Right renal cortex interstitium (tissue), 3 donors: ENCODE measurements around the gene ZNF17. TPM values are rescaled to one million over a fixed set of nuclear protein-coding genes. Genes with fewer than 3 reads are reported as not detected.

Source experiments
- DNase-seq, 3 donors: peaks; one replicate each; pipeline ENCODE4 v3.0.0-alpha.2; 2013; ENCODE audit warnings: low read depth in 3 of 3, low spot score in 2 of 3
- polyA plus RNA-seq, 3 donors: library from polyadenylated mRNA; unstranded; fragments of 120-200 nt; gene quantifications; one replicate each; pipeline ENCODE4 v1.2.1, GENCODE V29; 2013; ENCODE audit not compliant: insufficient read length in 3 of 3

The ZNF17 gene
- polyA plus RNA-seq, 3 donors, result 11.9 to 13.2 (median 12.0) TPM

DNA sequence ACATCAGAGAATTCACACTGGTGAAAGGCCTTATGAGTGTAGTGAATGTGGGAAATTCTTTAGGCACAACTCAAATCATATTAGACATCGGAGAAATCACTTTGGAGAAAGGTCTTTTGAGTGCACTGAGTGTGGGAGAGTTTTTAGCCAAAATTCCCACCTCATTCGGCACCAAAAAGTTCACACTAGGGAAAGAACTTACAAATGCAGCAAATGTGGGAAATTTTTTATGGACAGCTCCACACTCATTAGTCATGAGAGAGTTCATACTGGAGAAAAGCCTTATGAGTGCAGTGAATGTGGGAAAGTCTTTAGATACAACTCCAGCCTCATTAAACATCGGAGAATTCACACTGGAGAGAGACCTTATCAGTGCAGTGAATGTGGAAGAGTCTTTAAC lies 10.1 kb downstream of the ZNF17 start:
- DNase-seq, result no peak

- DNase-seq, result no peak
These were observed 23.6 kb downstream of the ZNF17 start for GRCh38 chr19:57434386-57435061.

DNA sequence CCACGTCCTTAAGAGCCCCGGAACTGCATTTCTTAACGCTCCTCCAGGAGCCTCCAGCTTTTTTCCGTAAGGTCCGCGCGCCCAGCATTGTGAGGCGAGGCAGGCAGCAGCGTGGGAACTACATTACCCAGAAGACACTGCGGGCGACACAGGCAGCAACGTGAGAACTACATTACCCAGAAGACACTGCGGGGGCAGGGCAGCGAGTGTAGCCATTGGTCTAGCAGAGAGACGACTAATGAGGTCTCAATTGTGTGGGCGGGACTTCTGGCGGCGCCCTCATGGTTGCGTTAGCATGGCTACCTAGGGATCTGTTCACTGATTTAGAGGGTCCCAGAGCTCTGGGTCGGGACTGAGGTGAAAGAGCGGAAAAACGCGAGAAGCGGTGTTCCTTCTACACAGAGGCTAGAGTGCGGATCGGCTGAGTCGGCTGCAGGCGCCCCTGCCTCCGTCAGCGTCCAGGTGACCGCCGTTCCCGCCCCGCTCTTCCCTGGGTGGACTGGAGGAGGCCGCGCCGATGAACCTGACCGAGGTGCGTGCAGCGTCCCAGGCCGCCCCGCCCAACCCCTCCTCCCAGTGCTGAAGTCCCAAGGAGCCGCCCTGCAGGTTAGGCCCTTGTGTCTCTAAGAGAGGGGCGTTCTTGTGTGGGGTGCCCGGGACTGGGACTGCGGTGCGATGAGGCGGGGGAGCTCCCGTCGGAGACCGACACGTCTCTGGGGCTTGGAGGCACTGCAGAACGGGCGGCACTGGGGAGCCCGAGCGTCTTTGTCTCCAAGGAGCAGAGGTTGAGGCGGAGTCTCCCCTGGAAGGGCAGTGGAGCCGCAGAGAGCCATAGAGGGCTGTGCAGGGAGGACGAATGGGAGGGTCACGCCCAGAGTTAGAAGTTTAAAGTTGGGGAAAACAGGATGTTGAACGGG lies 24.4 kb downstream of the ZNF17 start, which contains the start of gene ZNF749:
TSS of gene ZNF749 (plus strand) at position 264 of the 917 bp plus-strand sequence. CDS start at position 518, 254 bp downstream.
- peak; percentile 93 to 98 (median 95) for DNase-seq

DNA sequence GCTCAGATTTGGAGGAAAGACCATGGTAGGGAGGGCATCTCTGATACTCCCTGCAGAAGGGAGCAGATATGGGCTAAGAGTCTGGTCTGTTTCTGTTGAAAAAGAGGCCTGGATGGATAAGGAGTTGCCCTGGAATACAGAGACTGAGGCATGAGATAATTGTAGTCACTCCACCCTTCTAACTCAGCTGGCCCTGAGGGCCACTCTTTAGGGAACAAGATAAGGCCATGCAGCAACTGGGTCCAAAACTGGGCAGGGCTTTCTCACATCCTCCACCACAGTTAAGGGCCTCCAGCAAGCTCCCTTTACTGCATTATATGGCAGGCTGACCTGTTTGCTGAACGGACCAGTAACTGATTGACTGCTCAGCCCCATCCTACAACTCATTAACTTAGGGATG lies 25.5 kb downstream of the ZNF17 start:
- DNase-seq, result no peak

DNA sequence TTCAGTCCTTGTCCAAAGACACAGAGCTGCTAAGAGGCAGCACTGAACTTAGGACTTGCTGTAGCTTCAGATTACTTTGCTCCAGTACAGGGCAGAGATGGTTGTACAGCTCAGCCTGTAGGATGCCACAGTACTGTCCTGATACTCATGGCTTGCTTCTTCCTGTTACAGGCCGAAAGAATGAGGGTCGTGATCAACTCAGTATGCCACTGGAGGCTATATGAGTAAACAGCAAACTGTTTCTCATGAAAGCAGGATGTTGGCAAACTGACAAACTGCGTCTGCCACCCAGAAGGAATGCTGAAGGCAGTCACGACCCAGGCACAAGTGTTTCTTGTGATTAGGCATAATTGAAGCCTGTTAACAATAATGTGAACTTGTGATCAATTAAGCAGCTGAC lies 27.0 kb downstream of the ZNF17 start:
- DNase-seq, result no peak

DNA sequence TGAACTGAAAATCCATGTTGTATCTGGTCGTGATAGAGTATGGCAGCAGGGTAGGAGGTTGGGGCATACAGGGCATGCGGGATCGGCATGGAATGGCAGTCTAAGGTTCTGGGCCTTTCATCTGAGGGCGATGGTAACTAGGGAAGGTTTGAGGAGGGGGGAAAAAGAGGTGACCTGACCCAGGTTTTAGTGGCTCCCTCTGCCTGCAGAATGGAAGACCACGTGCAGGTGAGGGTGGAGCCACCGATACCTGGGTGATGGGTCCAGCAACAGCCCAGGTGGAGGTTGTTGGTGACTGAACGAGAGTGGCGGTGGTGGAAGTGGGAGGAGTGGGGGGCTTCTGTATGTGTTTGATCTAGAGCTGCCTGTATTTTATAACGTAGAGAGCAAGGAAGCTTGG lies 28.0 kb downstream of the ZNF17 start:
- DNase-seq, result no peak

- no peak for DNase-seq
These were observed 31.2 kb downstream of the ZNF17 start for GRCh38 chr19:57441979-57442752.

DNA sequence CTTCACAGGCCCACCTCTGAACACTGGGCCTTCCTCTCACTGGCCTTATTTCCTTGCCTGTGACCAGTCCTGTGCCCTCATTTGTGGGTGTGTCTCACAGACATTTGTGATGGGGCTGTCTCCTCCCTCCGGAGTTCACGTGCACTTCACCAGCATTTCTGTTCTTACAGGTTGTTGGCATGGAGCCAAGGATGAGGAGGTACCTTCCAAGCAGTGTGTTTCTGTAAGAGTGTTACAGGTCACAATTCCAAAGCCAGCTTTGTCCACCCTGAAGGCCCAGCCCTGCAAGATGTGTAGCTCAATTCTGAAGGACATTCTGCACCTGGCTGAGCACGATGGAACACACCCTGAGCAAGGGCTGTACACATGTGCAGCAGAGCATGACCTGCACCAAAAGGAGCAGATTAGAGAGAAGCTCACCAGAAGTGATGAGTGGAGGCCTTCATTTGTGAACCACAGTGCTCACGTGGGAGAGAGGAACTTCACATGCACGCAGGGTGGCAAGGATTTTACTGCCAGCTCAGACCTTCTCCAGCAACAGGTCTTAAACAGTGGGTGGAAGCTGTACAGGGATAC lies 32.2 kb downstream of the ZNF17 start:
- no peak for DNase-seq

GRCh38 chr19:57452307-57452706 lies 41.3 kb downstream of the ZNF17 start:
- no peak for DNase-seq

- no peak for DNase-seq
These were observed 54.9 kb downstream of the ZNF17 start for GRCh38 chr19:57465680-57466381.

- no peak for DNase-seq
These were observed 55.5 kb downstream of the ZNF17 start for GRCh38 chr19:57466489-57466888.

Other genes with a start within 250 kb of the ZNF17 start
- gene DUXA, start 243.7 kb upstream of the ZNF17 start, polyA plus RNA-seq, result not detected
- gene ZNF264, start 219.7 kb upstream of the ZNF17 start, polyA plus RNA-seq, result 10 to 100 TPM; 20.1 to 20.7 (median 20.3) TPM
- gene AURKC, start 180.1 kb upstream of the ZNF17 start, polyA plus RNA-seq, result 1 to 10 TPM; 2.2 to 4.4 (median 2.5) TPM
- 1 to 10 TPM; 5.2 to 6.2 (median 5.4) TPM for gene ZNF805, start 170.5 kb upstream of the ZNF17 start, polyA plus RNA-seq
- 1 to 10 TPM; 2.2 to 2.6 (median 2.3) TPM for gene ZNF460, start 130.7 kb upstream of the ZNF17 start, polyA plus RNA-seq
- 1 to 10 TPM; 9.0 to 9.2 (median 9.1) TPM for gene ZNF543, start 90.7 kb upstream of the ZNF17 start, polyA plus RNA-seq
- gene ZNF304, start 59.9 kb upstream of the ZNF17 start, polyA plus RNA-seq, result 10 to 100 TPM; 18.2 to 20.1 (median 19.2) TPM
- 10 to 100 TPM; 15.6 to 19.3 (median 19.3) TPM for gene TRAPPC2B, start 47.6 kb upstream of the ZNF17 start, polyA plus RNA-seq
- 1 to 10 TPM; 6.2 to 6.9 (median 6.8) TPM for gene ZNF547, start 47.6 kb upstream of the ZNF17 start, polyA plus RNA-seq
- gene ZNF548, start 21.3 kb upstream of the ZNF17 start, polyA plus RNA-seq, result 10 to 100 TPM; 18.7 to 24.2 (median 19.2) TPM
- gene ZNF749, start 24.2 kb downstream of the ZNF17 start, polyA plus RNA-seq, result 10 to 100 TPM; 13.9 to 14.5 (median 14.0) TPM
- gene VN1R1, start 46.0 kb downstream of the ZNF17 start, polyA plus RNA-seq, result 1 to 10 TPM; 2.1 to 3.0 (median 2.4) TPM
- 10 to 100 TPM; 20.6 to 23.9 (median 21.3) TPM for gene ZNF772, start 66.4 kb downstream of the ZNF17 start, polyA plus RNA-seq
- gene ZNF419, start 76.6 kb downstream of the ZNF17 start, polyA plus RNA-seq, result 10 to 100 TPM; 19.1 to 27.7 (median 19.6) TPM
- gene ZNF773, start 88.8 kb downstream of the ZNF17 start, polyA plus RNA-seq, result 10 to 100 TPM; 12.3 to 16.4 (median 14.0) TPM
- gene ZNF549, start 116.2 kb downstream of the ZNF17 start, polyA plus RNA-seq, result 10 to 100 TPM; 13.3 to 14.8 (median 13.3) TPM
- 10 to 100 TPM; 21.6 to 25.6 (median 23.6) TPM for gene ZNF550, start 148.7 kb downstream of the ZNF17 start, polyA plus RNA-seq
- gene ZNF416, start 167.8 kb downstream of the ZNF17 start, polyA plus RNA-seq, result 10 to 100 TPM; 10.5 to 11.1 (median 10.6) TPM
- 10 to 100 TPM; 18.3 to 22.9 (median 21.1) TPM for gene ZIK1, start 173.0 kb downstream of the ZNF17 start, polyA plus RNA-seq
- gene ZNF530, start 188.7 kb downstream of the ZNF17 start, polyA plus RNA-seq, result 1 to 10 TPM; 3.9 to 4.9 (median 4.9) TPM
- gene ZNF134, start 203.1 kb downstream of the ZNF17 start, polyA plus RNA-seq, result 10 to 100 TPM; 28.2 to 30.0 (median 28.5) TPM
- 10 to 100 TPM; 36.7 to 40.3 (median 39.5) TPM for gene ZNF211, start 222.0 kb downstream of the ZNF17 start, polyA plus RNA-seq